Stimulated activated CD4-positive, alpha-beta T cell treated with anti-CD3 and anti-CD28 coated beads, Interleukin-15, amount 100 ng/mL, for 24 hours (primary cell): ENCODE data around the gene GDI1.

Experiments used
- DNase-seq: peaks from one replicate; pipeline ENCODE4 v3.0.0-alpha.2; 2020

Gene GDI1

DNA sequence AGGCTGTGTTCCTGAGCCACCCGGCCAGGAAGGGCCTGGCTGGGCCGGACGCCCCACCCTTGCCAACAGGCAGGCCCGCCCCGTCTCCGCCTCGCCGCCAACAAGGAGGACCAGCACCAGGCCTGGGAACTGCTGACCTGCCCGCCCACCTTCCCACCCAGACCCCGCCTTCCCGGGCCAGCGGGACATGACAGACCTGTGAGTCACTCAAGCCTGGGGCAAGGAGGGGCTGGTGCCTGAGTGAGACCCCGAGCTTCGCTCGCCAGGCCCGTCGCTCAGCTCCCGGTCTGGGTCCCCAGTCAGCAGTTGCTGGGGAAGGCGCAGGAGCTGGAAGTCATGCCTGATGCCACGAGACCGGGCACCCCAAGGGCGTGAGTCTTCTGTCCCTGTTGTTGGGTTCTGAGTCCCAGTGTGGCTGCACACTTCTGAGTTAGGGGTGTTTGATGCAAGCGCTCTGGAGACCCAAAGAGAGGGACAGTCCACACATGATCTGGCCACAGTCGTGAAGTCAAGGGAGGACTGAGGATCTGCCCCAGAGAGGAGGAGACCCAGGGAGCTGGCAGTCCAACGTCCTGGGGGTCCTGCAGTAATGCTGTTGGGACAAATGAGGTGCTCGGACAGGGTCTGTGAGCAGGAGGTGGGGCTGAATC lies 27.6 kb upstream of the GDI1 start, which contains the start of gene DNASE1L1:
DNASE1L1 (minus strand) TSS at position 33 of the 650 bp plus-strand sequence. CDS start 3,686 bp downstream, outside the sequence.
- no peak for DNase-seq

DNA sequence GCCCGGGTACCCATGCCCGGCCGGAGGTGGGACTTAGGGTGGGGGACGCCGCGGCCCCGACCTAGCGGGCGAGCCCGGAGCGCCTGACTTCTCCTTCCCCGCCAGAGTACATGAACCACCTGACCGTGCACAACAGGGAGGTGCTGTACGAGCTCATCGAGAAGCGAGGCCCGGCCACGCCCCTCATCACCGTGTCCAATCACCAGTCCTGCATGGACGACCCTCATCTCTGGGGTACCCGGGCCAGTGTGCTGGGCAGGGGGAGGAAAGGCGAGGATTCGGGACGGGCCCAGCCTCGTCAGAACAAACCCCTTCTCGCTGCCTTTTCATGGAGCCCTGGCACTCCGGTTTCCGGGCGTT lies 25.0 kb upstream of the GDI1 start:
- DNase-seq: peak; percentile 78

DNA sequence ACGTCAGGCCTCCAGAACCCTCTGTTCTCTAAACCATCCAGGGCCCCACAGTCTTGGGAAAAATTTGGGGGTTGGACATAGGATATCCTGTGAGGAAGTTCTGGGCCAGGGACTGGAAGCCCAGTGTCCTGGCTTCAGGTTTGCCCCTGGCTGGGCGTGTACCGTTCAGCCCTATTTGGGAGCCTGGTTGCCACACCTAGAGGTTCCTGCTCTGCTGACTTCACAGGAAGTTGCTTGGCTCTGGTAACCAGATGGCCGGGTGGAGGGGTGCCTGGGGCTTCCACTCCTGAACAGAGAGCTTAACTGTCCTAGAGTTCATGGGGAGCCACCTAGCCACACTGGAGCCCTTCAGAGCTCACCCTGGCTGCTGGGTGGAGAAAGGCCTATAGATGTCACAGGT lies 24.5 kb upstream of the GDI1 start:
- DNase-seq: peak; percentile 50

DNA sequence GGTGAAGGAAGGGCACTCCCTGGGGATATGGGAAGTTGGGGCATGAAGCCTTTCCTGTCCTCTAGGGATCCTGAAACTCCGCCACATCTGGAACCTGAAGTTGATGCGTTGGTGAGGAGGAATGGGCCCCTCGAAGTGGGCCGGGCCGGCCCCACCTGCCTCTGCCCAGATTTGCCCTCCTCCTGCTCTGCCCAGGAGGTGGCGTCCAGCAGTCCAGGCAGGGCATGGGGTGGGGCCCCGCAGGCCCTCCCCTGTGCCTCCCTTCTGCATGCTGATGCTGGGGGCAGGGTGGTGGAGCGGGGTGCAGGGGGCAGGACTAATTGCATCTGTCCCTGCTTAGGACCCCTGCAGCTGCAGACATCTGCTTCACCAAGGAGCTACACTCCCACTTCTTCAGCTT lies 23.8 kb upstream of the GDI1 start:
- DNase-seq: no peak

DNA sequence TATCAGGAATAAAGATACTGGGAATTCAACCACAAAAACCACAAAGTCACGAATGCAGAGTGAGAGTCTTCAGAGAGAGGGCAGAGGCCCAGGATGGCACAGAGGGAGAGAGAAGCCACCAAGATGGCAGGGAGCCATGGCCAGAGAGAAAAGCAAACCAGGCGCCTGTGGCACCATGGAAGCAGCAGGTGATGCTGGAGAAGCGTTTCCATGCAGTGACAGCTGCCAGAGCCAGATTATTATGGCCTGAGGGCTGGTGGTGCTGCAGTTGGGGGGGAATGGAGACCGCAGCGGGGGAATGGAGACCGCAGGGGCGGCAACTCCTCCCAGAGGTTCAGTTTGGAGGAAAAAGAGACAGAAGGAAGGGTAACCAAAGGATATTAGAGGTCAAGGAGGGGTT lies 19.8 kb upstream of the GDI1 start:
- no peak for DNase-seq

DNA sequence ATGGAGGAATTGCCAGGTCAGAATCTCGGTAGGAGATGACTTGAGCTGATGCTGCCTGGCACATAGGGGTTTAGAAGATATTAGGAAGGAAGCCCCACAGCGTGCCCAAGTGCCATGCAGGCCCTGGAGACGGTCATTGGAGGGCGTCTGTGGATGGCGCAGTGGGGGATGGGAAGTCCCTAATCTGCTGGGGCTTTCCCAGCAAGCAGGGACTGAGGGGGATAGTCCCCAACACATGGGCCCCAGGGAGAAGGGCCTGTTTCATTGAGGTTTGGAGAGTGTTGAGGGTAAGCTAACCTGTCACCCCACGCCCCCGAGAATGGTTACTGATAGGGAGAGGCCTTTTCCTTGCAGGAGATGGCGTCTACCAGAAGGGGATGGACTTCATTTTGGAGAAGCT lies 17.8 kb upstream of the GDI1 start:
- DNase-seq: no peak

GRCh38 chrX:154419688-154420401 lies 17.1 kb upstream of the GDI1 start:
- no peak for DNase-seq

DNA sequence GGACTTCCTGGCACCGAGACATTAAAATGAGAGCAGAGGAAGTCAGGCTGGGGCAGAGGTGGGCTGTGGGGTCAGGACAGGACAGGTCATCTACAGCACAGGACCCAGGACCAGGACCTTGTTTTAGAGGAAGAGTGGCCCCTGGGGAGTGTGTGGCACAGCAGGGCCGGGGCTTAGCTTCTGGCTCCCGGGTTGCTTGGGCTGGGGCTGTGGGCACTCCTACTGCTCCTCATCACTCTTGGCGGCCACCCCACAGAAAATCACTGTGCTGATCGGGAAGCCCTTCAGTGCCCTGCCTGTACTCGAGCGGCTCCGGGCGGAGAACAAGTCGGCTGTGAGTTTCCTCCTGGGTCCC lies 16.6 kb upstream of the GDI1 start:
- DNase-seq: no peak

GRCh38 chrX:154426916-154427770 lies 9.8 kb upstream of the GDI1 start:
- no peak for DNase-seq

DNA sequence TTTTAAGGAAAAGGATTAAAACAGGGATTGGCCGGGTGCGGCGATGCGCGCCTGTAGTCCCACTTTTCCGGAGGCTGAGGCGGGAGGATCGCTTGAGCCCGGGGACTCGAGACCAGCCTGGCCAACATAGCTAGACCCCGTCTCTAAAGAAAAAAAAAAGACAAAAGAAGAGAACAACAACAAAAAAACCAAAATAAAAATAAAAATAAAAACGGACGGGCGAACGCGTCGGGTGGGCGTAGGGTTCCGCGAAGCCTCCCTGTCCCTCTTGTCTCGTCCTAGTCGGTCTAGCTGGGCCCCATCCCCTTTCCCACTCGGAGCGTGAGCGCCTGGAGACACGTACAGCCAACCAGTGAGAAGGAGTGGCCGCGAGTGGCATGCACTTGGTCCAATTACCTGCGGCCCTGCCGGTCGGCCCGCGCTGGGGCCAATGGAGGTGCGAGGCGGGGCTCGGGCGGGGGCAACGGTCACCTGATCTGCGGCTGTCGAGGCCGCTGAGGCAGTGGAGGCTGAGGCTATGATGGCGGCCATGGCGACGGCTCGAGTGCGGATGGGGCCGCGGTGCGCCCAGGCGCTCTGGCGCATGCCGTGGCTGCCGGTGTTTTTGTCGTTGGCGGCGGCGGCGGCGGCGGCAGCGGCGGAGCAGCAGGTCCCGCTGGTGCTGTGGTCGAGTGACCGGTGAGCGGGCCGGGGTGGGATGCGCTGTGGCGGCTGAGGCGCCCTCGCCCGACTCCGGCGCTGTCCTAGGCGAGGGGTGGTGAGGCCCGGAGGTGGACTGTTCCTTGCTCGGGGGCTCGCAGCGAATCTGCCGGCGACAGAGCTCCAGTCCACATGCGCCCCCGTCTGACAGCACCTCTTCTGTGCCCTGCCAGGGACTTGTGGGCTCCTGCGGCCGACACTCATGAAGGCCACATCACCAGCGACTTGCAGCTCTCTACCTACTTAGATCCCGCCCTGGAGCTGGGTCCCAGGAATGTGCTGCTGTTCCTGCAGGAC lies 8.5 kb upstream of the GDI1 start, which contains the start of gene ATP6AP1:
ATP6AP1 (plus strand) TSS at position 502 of the 996 bp plus-strand sequence; CDS start at position 518, 16 bp downstream.
- peak; percentile 92 for DNase-seq

DNA sequence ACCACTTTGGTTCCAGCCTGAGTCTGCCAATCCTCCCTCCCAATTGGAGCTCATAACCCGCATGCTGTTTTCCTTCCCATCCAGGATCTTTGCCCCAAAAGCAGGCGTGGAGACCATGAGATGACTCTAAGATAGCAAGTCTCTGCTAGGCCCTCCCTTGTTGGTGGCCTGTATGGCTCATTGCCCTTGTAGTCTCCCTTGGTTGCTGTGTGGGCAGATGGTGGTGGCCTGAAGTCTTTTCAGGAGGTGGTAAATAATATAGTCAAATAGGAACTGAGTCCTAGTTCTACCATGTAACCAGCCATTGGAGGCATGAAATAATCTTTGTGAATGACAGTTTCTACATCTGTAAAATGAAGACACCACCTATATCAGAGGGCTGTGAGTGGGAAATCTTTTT lies 7.2 kb upstream of the GDI1 start:
- DNase-seq: no peak

DNA sequence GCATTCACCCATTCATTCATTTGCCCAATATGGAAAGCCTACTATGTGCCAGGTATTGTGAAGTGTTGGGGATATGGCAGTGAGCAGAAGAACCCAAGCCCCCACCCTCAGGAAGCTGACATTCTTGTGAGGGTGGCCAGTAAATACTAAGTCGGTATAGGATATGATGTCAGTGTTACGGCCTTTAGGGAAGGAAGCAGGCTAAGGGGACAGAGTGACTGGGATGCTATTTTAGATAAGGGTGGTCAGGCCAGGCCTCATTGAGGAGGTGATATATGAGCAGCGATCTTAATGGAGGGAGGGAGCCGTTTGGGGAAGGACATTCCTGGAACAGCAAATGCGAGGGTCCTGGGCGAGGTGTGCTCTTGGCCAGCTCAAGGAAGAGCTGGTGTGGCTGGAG lies 6.5 kb upstream of the GDI1 start:
- no peak for DNase-seq

DNA sequence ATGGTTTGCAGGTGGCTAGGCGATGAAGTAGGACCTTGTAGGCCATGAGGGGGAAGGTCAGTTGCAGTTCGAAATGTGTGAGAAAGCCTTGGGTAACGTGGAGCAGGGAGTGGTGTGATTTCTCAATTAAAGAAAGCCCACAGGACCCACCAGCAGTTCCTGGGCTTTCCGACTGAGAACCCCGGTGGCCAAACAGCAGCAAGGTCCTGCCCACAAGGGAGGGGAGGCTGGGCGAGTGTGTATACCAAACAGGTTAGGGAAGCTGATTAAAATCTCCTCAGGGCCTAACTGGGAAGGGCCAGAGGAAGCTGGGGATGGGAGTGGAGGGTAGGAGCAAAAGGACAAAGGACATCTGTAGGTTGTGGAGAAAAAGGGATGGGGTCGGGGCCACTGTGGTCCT lies 6.0 kb upstream of the GDI1 start:
- no peak for DNase-seq

DNA sequence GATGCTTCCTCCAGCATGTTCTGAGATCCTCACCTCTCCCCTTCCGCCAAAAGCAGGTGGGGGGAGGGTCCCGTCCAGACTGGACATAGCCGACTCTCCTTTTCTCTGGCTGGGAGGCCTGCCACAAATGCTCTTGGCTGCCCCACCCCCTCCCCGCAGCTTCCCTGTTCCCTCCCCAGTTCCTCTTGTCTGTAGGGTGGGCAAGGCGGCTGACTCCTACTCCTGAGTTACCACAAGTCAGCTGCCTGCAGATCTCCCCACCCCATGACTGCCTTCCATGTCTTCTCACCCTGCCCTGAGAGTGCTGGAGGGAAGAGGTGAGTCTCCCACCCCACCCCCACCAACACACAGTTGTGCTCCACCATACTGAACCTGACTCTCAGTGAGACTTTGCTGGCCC lies 5.6 kb upstream of the GDI1 start:
- DNase-seq: no peak

DNA sequence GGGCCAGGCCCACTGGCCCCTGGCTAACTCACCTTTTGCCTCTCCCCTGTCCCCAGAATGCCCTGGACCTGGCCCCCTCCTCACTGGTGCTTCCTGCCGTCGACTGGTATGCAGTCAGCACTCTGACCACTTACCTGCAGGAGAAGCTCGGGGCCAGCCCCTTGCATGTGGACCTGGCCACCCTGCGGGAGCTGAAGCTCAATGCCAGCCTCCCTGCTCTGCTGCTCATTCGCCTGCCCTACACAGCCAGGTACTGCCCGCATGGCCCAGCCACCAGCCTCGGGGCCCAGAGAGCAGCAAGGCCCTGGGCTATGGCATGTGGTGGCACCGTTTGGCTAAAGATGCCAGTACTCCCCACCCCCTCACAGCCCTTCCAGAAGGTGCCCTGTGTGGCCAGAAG lies 4.7 kb upstream of the GDI1 start:
- no peak for DNase-seq

GRCh38 chrX:154433605-154434004 lies 3.3 kb upstream of the GDI1 start:
- DNase-seq: no peak

DNA sequence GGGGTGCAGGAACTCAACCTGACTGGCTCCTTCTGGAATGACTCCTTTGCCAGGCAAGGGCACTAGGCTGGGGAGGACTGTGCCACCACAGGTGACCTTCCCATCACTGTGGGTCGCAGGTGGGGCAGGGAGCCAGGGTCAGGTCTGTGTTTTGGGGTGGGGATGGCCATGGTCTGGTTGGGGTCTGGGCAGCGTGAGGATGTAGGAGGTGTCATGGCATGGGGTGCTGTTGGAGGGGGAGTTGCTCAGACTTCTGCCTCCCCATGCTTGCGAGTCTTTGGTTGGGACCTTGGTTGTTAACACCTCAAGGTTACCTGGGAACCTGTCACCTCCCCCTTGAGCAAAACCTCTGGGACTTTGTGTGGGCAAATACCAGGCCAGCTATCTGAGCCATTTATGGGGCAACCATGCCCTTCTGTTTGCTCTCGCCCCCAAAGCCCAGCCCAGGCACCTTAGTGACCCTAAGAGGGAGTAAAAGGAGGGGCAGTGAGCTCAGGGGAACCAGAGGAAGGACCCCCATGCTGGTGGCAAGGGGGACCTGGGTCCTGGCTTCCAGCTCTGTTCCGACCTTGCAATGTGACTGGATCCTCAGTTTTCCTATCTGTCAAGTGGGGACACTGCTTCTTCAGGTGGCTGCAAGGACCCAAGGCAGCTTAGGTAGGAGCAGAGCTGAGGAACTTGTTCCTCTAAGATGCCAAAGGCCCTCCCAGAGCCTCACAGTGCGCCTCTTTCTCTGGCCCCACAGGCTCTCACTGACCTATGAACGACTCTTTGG lies 2.4 kb upstream of the GDI1 start:
- no peak for DNase-seq

- no peak for DNase-seq
Observed at GRCh38 chrX:154435171-154435733, 1.7 kb upstream of the GDI1 start.

GRCh38 chrX:154436374-154436982 lies 476 bp upstream of the GDI1 start:
- DNase-seq: peak; percentile 57

- DNase-seq: no peak
Observed at GRCh38 chrX:154437971-154438893, 1.3 kb downstream of the GDI1 start.
